NCI-H2107 (cell line): ENCODE results near the gene KY.

Experiments
- DNase-seq: peaks from one replicate; lab custom pipeline; 2025; lab: John Stamatoyannopoulos, UW

The KY gene

DNA sequence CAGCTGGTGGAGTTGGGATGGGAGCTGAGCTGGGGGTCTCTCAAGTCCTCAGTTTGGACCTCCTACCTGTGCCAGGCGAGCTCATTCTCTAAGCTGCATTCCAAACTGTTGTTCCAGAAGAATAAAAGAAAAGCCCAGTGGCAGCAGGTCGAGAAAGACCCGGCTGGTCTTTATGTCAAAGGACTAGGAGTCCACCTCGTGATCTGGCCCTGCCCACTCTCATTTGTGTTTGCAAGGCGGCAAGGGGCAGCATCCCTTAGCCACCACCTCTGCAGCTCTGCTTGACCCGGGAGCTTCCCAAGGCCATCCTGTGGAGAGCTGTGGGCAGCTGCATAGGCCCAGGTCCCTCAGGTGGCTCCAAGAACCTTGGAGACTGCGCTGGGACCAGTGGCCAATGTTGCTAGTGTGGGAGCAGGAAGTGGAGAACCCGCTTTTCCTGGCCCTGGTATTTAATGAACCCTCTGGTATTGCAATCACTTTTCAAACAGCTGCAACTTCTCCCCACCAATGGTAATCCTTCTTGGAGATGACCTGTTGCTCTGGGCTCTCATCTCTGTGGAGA, 30.9 kb downstream of the KY start:
- DNase-seq = no peak

DNA sequence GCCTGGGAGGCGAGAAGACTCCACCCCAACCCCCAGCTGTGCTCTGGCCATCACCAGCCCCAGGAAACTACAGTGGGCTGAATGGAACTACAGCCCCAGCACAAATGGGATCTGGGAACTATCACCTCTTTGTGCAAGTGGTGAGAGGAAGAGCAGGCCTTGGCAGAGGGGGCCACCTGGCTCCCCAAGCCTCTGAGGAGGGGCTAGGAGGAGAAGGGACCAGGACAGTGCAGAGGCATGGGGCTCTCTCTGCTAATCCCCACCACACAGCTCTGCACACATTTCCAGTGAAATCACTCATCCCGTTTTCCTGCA, 31.6 kb downstream of the KY start:
- DNase-seq = no peak

DNA sequence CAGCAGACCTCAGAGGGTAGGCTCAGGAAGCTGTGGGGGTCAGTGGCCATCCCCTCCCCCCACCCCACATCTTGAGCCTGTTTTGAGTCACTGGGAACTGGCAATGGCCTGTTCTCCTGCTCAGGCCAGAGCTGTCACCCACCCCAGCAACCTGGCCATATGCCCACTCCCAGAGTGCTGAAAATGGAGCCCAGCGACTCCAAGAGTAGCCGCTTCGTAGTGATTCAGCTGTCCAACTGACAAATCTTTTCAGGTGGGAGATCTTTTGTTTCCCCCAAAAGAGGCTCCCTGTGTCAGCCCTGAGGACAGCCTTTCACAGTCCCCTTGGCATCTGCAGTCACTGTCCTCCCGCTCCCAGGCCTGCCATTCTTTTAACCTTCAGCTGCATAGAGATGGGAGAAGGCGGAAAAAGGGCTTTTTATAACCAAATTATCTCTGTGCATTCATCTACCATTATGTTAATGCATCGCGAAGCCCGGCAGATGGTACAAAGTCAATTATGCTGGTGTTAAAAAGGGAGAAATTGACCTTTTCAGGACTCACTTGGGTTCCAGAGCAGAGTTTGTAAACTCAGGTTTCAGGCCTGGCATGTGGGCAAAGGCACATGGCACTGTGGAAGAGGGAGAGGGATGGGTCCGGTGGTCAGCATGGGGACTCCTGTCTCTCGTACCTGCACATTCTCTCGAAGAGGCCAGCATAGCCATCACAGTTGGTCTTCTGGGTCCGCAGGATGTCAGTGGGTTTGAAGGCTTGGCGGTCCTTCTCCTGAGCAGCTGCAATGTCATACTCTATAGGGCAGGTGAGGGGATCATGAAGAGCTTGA, 32.1 kb downstream of the KY start:
- no peak for DNase-seq

GRCh38 chr3:134617608-134618477, 33.0 kb downstream of the KY start:
- no peak for DNase-seq

DNA sequence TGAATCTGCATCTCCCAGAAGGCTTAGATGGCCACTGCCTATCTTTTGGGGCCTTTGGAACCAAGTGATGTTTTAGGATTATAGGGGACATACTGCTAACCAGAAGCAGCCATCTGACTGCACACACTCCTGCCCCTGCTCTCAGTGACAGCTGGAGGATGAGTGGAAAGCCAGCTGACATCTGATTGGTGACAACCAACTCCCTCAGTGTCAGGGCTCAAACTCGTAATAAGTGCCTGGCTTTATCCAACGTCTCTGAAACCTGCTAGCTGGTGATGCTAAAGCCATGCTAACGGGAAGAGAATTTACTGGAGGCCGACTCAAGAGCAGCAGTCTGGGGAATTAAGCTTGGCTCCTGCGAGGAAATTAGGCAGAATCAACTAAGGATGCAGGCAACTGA, 35.1 kb downstream of the KY start:
- no peak for DNase-seq

- no peak for DNase-seq
Observed at GRCh38 chr3:134614955-134615354, 35.9 kb downstream of the KY start.

DNA sequence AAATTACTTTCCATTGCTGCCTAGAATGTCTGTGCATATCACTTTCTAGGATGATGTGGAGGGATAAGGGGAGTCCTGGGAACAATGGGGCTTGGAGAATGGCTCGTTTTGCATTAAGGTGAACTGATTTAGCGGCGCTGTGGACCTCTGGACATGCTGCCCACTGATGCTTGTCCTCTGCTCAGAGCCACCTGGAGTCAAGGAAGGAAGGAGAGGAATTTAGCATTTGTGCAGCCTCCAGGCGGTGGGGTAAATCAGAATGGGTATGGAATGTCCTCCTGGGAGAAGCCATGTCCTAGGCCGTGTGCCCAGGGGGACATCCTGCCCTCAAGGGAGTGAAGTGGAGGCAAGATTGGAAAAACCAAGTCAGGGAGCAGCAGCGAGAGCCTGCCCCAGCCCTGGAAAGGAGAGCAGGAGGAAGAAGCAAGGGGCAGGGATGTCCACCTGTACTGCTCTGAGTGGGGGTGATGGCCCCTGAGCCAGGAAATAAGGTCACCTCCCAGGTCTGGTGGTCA, 37.8 kb downstream of the KY start:
- no peak for DNase-seq

DNA sequence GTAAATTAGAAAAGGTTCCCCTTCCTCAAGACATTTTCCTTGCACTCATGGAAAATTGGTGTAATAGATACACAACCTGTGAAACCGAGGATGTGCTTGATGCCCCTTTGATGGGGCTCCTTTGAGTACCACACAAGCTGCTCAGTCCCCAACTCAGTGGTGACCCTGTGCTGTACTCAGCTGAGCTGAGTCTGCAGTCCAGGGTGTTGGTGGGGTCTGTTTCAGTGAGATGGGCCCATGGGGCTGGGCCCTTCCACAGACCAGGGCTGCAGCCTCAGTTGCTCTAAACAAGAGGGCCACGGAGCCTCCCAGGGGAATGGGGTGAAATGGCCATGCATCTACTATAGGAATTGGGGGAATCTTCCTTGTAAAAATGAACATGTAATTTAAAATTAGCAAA, 39.3 kb downstream of the KY start:
- no peak for DNase-seq

- no peak for DNase-seq
Observed at GRCh38 chr3:134610432-134611385, 40.1 kb downstream of the KY start.

- DNase-seq = no peak
Observed at GRCh38 chr3:134609821-134610431, 40.9 kb downstream of the KY start.

DNA sequence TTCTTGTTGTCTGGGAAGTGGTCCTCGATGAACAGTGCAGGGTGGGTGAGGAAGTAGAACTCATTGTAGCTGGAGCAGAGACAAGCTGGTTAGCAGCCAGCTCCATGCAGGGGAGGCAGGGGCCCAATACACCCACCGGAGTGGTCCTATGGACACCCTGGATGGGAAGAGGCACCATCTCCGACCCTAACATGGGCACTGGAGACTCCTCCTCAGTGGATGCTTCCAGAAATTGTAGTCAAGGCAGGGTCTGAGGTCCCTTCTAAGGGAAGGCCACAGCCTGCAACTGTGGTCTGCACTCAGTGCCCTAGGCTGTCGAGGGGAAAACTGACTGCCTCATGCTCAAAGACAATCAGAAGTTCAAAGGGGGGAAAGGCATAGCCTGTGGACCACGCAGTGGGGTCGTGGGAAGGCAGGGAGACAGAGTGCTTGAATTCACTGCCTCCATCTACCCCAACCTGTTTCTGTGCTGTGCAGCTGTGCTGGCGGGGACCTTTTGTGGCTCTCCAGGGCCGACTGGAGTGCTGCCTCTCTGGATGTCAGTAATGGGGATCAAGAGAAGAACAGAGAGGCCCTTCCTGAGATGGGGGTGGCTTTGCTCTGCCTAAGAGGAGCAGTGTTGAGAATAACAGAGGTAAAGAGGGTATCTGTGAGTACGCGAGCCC, 41.9 kb downstream of the KY start:
- DNase-seq = no peak

- no peak for DNase-seq
Observed at GRCh38 chr3:134608023-134608770, 42.6 kb downstream of the KY start.

- no peak for DNase-seq
Observed at GRCh38 chr3:134607054-134608022, 43.5 kb downstream of the KY start.

DNA sequence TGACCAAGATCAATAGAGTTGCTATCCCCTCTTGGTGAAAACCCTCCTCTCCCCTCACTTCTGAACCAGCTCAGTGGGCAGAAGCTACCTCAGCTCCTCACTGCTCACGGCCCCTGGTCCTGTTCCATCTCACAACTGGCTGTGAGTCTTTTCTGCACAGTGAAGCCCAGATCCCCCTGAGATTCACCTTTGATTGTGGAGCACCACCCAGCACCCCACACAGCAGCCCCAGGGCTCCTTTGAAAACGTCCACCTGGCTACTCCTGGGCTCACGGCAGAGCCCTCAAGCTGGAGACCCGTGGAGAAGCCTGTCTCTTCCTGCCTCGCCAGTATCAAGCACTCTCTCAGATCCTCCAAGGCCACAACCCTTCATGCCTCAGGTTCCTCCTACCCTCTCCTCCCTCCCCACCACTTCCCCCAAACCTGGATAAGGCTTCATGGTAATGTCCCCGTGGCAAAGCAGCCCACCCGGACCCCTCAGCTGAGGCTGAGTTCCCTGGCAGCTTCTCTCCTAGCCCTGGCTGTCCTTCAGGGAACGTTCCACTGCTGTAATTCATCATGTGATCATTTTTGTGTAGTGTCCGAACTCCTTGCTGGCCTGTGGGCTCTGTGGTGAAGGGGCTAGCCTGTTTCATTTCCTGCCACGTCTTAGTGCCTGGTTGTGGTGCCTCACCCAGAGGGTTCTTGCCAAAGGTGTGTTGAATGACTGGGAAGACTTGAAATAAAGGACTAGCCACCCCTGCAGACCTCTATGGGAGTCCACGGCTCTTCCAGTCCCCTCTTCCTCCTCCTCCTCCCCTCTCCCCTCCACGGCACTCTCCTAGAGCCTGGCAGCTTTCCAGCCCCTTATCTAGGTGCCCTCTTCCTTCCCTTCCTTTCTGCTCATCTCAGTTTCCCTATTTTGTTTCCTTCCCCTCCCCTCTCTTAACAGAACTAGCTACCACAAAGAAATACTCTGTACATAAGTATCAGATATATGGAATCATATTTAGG, 44.5 kb downstream of the KY start:
- DNase-seq = no peak

DNA sequence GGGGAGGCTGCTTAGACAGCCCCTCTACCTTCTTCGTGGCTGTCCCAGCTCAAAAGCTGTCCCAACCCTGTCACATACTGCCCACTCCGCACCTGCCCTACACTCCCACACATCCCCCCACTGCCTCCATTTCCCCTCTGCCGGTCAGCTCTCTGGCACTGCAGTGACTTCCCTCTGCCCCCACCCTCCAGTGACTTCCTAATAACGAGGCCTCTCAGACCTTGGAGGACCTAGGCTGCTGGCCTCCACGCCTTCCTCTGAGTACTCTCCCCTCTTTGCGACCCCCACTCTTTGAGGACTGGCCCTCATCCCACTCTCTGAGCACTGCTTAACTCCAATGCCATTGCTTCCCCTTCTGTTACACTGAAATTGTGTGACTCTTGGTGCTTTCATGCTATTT, 45.3 kb downstream of the KY start:
- DNase-seq = no peak

DNA sequence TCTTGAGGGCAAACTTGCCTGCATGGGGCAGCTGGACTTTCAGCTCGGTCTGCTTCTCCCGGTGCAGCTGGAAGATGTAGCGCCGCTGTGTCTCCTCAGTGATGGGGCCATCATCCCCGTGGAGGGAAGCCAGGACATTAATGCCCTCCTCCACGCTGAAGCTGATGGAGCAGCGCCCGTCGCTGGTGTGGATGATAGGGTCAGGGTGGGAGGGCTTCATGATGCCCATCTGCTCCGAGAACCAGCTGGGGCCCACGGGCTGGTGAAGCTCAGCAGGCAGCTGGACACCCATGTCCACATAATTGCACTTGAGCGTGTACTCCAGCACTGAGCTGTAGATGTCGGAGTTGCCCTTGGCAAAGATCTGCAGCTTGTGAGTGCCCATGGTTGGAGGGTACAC, 46.9 kb downstream of the KY start:
- no peak for DNase-seq

- DNase-seq = no peak
Observed at GRCh38 chr3:134603480-134603879, 47.3 kb downstream of the KY start.

GRCh38 chr3:134602440-134602814, 48.4 kb downstream of the KY start:
- DNase-seq = no peak
